Midbrain (tissue), 1 donor: Measurements from ENCODE around the gene GCG.

Source experiments
- DNase-seq: peaks from one replicate; lab custom pipeline; 2025; lab: John Stamatoyannopoulos, UW

Gene GCG

DNA sequence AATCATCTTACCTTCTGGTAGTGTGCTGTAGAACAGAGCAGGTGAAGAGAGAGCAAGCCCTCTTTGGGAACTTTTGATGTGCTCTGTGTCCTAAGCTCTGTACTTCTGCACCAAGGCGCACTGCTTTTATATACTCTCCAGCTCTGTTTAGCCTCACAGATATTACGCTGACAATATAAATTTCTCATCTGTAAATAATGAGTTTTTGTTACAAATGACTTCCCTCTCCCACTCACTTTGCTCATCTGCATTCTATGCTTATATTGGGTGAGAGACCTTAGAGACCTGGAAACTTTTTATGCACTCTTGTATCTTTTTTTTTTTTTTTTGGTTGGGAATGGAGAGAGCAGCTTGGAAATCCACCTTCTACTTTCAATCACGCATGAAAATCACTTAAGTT, at the start of gene GCG:
Gene GCG (minus strand): TSS at position 101 of the 400 bp plus-strand sequence. CDS start 3,069 bp downstream, outside the sequence.
- DNase-seq: no peak

DNA sequence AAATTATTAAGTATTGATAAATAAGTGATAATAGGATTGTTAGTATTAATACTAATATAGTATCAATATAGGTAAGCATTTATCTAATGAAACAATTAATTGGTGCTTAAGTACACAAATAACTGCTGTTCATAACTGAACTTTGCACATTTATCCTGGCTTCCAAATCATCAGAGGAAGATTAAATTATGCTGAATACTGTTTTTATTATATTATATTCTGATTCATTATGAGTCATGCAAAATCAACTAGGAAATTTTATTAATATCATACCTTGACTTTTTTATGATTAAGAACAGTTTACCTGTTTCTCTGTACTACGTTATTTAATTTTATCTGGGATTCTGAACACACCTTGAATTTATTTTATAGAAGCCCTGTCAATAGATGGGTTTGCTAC, 48.6 kb upstream of the GCG start:
- no peak for DNase-seq

DNA sequence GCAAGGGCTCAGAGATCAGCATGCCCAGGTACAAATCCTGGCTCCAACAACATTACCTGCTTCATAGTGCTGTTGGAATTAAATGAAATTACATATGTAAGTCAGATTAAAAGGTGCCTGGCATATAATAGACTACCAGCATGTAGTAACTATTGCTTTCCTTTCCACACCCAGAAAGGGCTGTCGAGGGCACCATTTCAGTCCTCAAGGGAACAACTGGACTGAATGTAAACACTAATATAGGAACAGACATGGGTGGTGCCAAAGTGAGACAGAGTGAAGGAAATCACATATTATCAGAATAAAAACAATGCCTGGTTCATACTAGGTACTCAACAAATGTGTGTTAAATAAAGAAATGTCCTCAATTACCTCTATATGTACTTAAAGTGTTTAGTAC, 47.9 kb upstream of the GCG start:
- no peak for DNase-seq

DNA sequence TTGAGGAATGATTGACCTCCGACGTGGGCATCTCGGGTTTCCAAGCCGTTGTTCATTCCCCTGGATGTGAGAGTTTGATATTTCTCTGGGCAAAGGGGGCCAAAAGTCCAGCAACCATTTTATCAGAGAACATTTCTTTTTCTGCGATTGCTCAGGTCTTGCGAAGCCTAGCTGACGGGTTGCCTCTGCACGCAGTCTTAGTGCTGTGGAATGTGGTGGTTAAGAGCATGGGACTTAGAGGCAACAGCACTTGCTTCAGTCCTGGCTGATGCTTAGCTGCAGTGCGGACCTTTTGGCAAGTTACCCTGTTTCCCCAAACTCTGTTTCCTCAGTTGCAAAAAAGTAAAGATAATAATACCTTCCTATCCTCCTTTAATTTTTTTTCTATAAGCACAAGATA, 46.2 kb upstream of the GCG start:
- DNase-seq: no peak

DNA sequence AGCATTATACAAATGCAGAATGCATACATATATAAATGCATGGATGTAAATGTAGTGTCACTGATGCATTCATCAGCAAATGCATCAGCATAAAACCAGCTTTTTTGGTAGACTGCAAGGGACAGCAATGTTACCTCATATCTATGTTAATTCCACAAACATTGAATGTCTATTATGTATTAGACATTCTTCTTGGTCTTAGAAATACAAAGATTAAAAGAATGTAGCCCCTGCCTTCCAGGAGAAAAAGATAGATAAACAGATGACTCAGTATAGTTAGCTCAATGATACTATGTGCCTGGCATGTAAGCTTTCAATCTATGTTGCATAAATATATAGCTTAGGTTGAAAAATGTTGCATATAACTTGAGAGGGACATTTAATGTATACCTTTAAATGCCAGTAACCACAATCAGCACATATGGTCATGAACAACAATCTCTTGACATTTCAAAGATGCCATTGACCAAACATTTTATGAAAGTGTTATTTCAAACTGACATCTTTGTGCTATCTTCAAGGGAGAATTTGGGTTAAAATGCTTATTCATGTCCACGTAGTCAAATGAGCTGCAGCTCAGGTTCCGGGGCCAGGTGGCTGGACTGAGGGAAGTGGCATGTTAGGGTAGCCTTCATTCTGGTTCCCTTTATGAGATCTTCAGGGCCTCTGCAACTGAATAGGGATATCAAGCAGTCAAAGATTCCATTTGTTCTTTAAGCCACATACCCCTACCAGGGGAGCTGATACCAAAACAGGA, 45.2 kb upstream of the GCG start:
- no peak for DNase-seq

DNA sequence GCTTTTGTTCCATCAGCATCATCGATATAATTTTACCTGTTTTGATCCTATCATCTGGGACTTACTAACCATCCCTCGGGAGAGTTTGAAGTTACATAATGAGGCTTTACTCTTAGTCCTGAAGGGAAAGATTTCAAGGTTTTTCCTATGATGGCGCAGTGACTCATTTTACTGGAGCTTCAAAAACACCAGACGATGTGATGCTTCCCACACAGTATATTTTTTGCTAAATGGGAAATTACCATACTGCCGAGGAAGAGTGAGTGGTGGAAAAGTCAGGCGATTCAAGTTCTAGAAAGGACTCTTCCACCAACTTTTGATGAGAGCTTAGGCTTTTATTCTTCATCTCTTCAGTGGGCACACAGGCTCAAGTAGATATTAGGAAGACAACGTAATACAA, 44.6 kb upstream of the GCG start:
- DNase-seq: no peak

DNA sequence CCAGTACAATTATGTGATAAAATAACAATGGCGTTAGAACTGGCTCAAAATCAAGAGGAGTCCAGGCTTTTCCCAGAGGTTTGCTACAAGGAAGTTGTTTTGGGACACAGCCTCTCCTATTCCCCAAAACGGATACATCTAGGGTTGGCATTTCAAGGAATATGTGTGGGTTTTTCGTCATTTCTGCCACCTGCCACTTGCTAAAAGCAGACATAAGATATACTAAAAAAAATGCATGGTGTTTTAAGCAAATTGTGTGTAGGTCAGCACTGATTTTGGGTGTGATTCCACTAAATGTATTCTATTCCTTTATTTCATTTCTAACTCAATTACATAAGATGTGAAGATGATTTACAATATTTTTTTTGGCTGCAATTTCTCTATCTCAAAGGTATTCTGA, 36.4 kb upstream of the GCG start:
- no peak for DNase-seq

DNA sequence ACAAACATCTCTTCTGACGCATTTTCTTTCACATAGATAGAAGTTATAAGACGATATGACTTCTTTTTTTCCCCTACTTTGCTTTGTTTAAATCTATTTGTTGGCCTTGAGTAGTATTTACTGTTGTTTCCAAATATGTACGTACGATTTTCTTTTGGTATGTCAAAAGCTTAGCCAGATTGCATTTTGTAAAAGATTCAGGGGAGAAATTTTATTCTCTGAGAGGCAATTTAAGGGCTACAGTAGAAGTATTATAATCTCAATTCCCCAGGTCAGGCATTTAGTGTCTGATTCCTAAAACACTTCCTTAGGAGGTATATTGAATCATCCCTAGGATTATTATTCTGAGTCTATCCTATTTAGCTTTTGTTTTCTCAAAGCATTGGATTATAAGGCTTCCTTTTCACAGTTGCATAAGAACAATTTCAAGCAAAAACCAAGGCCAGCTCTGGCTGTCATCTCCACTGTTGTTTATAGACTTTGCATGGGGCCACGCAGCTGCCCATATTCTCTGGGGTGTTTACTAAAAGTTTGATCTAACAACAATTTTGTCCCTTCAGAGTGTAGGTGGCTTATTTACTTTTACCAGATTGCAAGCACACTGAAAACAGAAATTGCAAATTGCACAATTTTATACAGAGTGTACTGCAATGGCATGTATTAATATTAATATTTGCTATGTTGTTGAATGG, 33.6 kb upstream of the GCG start:
- no peak for DNase-seq

DNA sequence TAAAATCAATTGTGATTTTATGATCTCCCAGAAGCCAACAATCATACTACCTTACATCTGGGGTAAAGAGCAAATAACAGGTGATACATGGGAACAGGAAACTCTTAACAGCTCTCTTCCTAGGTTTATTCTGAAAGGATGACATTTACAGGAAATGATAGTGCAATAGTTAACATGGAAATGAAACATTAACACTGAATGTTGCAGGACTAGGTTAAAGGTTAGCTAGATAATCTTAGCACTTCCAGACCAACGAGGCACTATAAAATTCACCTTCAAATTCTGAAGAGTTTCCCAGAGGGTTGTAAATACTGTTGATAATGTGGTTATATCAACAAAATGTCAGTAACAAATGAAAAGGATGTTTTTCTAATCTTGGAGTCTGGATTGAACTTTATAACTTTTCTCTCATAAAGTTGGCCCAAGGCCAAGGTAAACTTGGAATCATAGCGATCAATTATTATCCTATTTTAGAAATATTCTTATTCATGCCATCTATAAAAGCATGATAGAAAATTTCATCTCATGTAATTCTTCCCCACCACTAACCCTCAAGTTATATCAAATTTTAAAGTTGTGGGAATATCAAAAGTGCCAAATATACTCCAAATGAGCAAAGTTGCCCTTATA, 32.9 kb upstream of the GCG start:
- no peak for DNase-seq

DNA sequence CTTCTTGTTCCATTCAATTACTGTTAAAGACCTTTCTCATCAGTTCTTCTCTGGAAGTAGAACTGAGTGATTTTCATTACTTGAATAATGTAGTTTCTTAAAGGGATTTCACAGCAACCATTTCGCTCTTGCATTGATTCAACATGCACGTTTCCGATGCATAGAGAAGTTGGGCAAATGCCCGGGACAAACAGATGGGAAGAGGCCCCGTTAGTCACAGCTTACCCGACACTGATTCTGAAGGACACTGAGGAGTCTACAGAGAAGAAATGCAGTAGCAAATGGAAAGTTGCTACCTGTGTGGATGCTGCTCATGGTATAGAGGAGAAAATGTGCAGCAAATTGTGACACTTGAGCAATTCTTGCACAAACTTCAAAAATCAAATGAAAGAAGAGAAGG, 32.3 kb upstream of the GCG start:
- DNase-seq: no peak

DNA sequence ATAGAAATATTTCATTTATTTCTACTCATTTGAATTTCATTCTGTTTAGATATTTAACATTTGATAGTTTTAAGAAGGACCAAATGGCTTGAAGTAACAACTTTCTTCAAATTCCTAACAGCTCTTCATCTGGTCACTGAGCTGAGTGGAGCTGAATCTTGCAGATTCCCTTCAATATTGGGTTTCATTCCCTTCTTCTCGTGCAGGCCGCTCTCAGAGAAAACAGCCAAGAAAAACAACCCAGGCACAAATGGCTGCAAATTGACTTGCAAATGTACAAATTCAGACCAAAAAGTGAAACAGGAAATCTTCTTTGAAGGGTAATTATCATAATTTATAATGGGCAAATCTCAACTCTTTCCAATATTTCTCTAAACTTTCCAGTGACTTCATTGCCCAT, 30.3 kb upstream of the GCG start:
- DNase-seq: no peak

DNA sequence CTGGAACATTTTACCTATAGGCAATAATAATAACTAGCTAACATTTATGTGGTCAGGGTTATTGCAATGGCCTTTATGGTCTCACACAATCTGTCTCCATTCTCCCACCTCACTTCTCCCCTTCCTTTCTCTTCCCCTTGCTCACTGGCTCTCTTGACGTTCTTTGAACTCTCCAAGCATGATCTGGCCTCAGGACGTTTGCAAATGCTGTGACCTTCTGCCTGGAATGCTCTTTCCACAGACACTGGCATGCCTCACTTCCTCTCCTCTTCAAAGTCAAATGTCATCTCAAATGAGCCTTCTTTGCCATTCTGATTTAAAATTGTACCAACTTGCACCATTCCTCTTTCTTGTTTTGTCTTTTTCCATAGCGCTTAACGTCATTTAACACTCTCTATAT, 25.3 kb upstream of the GCG start:
- DNase-seq: no peak

DNA sequence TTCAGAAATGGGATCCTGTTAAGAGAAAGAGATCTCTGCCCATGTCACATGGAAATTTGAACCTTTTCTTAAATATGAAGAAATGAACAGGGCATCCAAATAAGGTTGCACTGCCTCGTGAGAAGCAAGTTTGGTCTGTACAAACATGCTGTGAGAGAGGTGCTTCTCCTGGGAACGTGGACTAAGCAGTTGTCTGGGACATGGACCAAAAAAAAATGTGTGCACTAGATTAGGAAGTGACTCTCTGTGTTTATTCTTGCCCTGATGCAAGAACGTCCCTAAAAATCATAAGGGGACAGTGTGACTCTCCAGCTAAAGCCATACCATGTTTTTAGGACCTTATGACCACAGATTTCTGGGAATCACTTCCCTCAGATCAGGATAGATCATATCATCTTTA, 23.7 kb upstream of the GCG start:
- no peak for DNase-seq

DNA sequence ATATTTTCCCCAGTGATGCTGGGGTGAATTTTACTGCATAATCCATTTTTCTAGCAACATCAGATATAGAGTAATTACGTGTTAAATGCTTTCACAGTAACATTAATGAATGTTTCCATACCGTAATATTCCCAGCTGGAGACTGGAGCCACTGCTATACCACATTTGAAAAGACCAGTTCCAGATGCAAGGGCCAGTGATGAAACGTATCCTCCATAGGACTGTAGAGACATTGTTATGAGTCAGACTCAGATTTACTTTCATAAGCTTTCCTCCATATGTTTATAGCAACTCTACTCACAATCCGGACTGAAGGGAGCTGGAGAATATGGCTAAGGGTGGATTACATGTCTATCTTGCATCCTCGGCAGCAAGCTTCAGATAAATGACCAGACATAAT, 22.7 kb upstream of the GCG start:
- no peak for DNase-seq

DNA sequence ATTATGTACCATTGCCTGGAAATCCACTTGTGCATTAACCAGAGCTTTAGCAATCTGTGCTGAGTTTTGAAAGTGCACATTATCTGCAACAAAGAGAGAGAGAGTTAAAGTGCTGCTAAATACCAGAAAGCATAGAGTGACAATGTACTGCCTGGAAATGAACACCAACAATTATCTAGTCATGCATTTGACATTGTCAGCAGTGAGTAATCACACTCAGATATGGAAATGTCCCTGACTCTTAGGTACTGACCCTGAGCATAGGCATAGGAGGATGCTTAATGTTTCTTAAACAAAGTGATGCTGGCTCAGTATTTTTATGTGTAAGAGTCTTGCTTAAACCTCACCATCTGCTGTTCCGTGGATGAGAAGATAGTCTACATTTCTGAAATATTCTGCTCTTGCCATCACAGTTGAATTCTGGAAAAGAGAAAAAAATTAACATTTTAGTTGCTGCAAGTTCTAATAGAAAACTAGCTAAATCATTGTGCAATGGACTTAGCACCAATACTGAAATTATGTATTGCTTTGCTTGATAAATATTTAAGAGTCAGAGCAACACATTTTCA, 20.8 kb upstream of the GCG start:
- no peak for DNase-seq

DNA sequence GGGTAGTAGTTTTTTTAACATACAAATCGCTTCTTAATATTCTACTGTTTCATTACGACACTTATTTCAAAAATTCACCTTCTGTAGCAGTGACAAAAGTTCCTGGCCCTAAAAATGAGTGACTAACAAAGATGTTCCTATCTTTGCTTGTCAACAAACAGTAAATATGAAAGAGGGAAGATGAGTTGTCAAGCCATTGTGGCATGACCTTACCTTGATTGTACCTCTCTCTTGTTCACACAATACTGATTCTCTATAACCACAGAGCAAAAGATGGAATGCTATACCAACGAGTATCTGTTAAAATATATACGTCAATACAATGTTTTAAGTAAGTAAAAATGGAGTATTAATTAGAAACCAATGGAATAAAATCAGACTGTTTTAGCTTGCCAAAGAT, 14.7 kb upstream of the GCG start:
- DNase-seq: no peak

DNA sequence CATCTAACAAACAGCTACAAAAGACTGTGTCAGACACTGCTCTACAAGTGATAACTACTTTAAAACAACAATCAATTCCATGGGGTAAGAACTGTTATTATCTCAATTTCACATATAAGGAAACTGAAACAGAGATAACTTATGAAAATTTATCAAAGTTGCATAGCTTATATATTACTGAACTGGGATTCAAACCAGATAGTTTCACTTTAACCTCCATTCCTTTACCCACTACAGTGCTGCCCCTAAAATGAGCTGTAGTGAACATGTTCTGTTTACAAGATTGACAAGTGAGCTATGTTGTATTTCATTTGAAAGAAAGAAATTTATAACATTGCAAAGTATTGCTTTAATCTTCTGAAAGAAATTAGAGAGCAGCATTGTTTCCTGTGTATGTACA, 14.1 kb upstream of the GCG start:
- no peak for DNase-seq

DNA sequence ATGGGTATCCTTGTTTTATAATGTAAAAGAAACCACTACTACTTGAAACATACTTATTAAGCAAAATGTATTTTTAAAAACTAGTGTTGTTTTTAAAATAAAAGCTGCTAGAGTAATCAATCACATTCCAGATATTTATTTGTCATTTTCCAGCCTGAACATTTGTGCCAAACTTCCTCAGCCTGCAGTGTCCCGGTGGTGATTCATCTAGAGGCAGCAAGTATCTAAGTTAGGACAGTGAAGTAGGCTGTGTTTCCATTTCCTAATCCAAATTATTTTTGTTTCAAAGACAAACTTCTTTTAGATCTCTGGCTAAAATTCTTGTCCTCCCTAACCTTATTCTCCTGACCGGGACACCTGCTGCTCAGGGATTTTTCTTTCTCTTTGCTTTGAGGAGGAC, 12.8 kb upstream of the GCG start:
- no peak for DNase-seq

DNA sequence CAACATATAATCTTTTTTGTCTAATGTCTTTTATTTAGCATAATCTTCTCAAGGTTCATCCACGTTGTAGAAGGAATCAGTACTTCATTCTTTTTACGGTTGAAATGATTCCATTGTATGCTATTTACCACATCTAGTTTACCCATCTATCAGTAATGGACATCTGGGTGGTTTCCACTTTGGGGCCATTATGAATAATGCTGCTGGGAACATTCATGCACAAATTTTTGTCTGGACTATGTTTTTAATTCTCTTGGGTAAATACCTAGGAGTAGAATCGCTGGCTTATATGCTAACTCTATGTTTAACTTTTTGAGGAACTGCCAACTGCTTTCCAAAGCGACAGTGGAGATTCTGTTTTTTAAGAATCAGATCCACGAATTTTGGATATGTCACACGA, 7.4 kb upstream of the GCG start:
- DNase-seq: no peak

DNA sequence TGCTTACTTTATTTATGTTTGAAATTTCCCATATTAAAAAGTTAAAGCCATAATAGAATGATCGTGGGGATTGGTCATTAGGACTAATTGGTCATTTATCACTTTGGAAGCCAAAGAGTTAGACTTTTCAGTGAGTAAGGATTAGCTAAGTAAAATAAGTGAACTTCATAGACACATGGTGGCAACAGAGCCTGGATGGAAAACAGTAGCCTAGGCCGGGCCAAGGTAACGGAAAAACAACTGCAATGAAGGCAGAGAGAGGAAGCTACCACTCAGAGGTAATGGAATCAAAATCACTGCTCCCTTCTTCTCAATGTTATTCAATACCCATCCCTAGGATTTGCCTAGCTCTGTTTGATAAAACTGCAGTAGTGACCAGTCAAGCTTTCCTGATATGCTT, 4.1 kb upstream of the GCG start:
- no peak for DNase-seq

DNA sequence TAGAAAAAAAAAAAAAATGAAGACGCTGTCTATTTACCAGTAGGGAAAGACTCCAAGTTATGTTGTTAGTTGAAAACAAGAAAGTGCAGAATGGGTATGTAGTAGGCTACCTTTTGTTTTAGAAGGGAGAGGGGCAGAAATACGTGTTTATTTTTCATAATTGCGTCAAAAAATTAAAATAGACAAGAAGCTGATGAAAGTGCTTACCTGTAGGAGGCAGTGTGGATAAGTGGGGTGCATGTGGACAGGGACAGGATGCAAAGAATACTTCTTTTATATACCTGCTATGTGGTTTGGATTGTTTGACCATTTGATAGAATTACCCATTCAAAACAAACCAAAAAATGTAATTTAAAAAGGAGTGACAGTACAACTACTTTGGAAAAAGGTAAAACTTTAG, 3.0 kb upstream of the GCG start:
- no peak for DNase-seq

DNA sequence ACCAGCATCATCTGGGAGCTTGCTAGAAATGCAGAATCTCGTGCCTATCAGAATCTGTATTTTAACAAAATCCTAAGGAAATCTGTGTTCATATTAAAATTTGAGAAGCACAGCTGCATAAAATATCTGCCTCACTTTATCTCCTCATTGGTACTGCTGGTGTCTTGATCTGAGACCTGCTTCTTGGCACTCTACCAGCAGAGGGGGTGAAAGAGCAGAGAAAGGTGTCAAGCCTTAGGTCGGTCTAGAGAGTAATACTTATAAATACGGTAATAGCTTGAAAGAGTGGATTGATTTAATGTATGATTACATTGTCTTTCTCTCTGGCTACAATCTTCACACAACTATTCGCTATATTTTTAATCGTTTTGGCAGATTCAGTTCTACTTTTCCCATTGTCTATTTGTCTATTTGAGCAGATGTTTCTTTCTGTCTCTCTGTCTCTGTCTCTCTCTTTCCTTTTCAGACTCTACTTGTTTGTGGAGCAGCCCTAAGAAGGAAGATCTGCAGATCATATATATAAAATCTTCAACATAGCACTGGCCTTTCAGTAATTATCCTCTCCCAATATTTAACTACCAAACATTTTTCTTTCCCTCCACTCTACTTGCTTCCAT, 1.7 kb upstream of the GCG start:
- DNase-seq: peak; percentile 1

DNA sequence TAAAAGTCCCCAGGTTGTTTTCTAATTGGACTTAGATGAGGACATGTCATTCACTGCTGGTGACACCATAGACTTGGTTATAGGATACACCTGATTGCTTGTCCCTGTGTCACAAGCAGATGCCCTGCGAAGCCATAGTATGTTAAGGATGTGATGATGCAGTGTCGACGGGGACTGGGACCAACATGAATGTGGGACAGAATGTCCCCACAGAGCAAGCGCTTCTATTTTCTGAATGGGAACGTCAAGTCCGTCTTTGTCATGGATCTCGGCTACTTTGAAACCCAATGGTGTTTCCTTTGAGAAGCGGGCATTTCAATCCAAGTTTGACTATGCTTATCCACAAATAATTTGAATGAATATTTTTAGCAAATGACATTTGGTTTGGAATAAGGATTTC, 2.1 kb downstream of the GCG start:
- DNase-seq: no peak
